HG03520 (cell line): ENCODE measurements around the gene IDH3B.
"Not testable (repeated sequence)": the region's sequence is repeated elsewhere in the genome, so short reads cannot be mapped to it uniquely, and the experiment has no call there.

Experiments
- ATAC-seq: cut with Tn5 transposase; IDR thresholded peaks from one replicate; pipeline ENCODE4 v1.9.1; 2021; ENCODE audit warnings: mild to moderate bottlenecking, moderate library complexity; ENCODE audit not compliant: unreplicated experiment

The IDH3B gene

GRCh38 chr20:2695206-2695983 is 31.4 kb upstream of the IDH3B start:
- ATAC-seq, result no peak

GRCh38 chr20:2694519-2694918 is 30.5 kb upstream of the IDH3B start:
- ATAC-seq, result no peak

GRCh38 chr20:2694008-2694471 is 30.0 kb upstream of the IDH3B start:
- ATAC-seq, result no peak

- ATAC-seq, result no peak
Measured at GRCh38 chr20:2693286-2694007, 29.4 kb upstream of the IDH3B start.

- ATAC-seq, result no peak
Measured at GRCh38 chr20:2692886-2693285, 28.9 kb upstream of the IDH3B start.

GRCh38 chr20:2692036-2692885 is 28.2 kb upstream of the IDH3B start, which contains the start of gene EBF4:
EBF4 (plus strand) TSS chr20:2692780; CDS start chr20:2693646, 866 bp downstream.
- ATAC-seq, result no peak

GRCh38 chr20:2691663-2692035 is 27.6 kb upstream of the IDH3B start:
- no peak for ATAC-seq

GRCh38 chr20:2691127-2691526 is 27.1 kb upstream of the IDH3B start:
- no peak for ATAC-seq

- no peak for ATAC-seq
Measured at GRCh38 chr20:2690718-2691117, 26.7 kb upstream of the IDH3B start.

GRCh38 chr20:2690213-2690612 is 26.2 kb upstream of the IDH3B start:
- ATAC-seq, result no peak

- ATAC-seq, result no peak
Measured at GRCh38 chr20:2688041-2688591, 24.1 kb upstream of the IDH3B start.

GRCh38 chr20:2687514-2687913 is 23.5 kb upstream of the IDH3B start:
- ATAC-seq, result no peak

- ATAC-seq, result not testable (repeated sequence)
Measured at GRCh38 chr20:2684817-2685216, 20.8 kb upstream of the IDH3B start.

- not testable (repeated sequence) for ATAC-seq
Measured at GRCh38 chr20:2682040-2682439, 18.0 kb upstream of the IDH3B start.

GRCh38 chr20:2680046-2680445 is 16.0 kb upstream of the IDH3B start:
- no peak for ATAC-seq

- ATAC-seq, result no peak
Measured at GRCh38 chr20:2673453-2673852, 9.4 kb upstream of the IDH3B start.

- ATAC-seq, result no peak
Measured at GRCh38 chr20:2672446-2672845, 8.4 kb upstream of the IDH3B start.

- no peak for ATAC-seq
Measured at GRCh38 chr20:2671977-2672376, 8.0 kb upstream of the IDH3B start.

GRCh38 chr20:2663364-2663886 is 591 bp downstream of the IDH3B start:
- no peak for ATAC-seq

- ATAC-seq, result no peak
Measured at GRCh38 chr20:2659547-2659946, 4.5 kb downstream of the IDH3B start.
